Measurements from ENCODE around the gene ILKAP. TPM values are rescaled to one million over a fixed set of nuclear protein-coding genes. Genes with fewer than 3 reads are reported as not detected.
A peak's percentile ranks its signal among the peaks of the same experiment; 100 is the strongest.

ILKAP gene
- total RNA-seq, 1 donor from 2014 or later = 14.2 TPM

- DNase-seq (ENCODE audit: low spot score) = no peak
Observed at GRCh38 chr2:238237431-238238135, 34.1 kb upstream of the ILKAP start.

- DNase-seq (ENCODE audit: low spot score) = no peak
Observed at GRCh38 chr2:238236571-238236970, 33.1 kb upstream of the ILKAP start.

GRCh38 chr2:238235856-238236255, 32.4 kb upstream of the ILKAP start:
- DNase-seq (ENCODE audit: low spot score) = no peak

GRCh38 chr2:238235331-238235732, 31.8 kb upstream of the ILKAP start:
- DNase-seq (ENCODE audit: low spot score) = no peak

GRCh38 chr2:238233625-238234024, 30.1 kb upstream of the ILKAP start:
- DNase-seq (ENCODE audit: low spot score) = no peak

- no peak for DNase-seq (ENCODE audit: low spot score)
Observed at GRCh38 chr2:238231809-238232208, 28.3 kb upstream of the ILKAP start.

GRCh38 chr2:238231251-238231793, 27.8 kb upstream of the ILKAP start:
- peak; percentile 76 for DNase-seq (ENCODE audit: low spot score)

- no peak for DNase-seq (ENCODE audit: low spot score)
Observed at GRCh38 chr2:238230699-238231098, 27.2 kb upstream of the ILKAP start.

- DNase-seq (ENCODE audit: low spot score) = peak; percentile 94
Observed at GRCh38 chr2:238228700-238229099, 25.2 kb upstream of the ILKAP start.

- DNase-seq (ENCODE audit: low spot score) = no peak
Observed at GRCh38 chr2:238227587-238228032, 24.1 kb upstream of the ILKAP start.

- no peak for DNase-seq (ENCODE audit: low spot score)
Observed at GRCh38 chr2:238226698-238227586, 23.4 kb upstream of the ILKAP start.

- peak; percentile 75 for DNase-seq (ENCODE audit: low spot score)
Observed at GRCh38 chr2:238225911-238226697, 22.6 kb upstream of the ILKAP start.

GRCh38 chr2:238225121-238225520, 21.6 kb upstream of the ILKAP start:
- no peak for DNase-seq (ENCODE audit: low spot score)

- no peak for DNase-seq (ENCODE audit: low spot score)
Observed at GRCh38 chr2:238224356-238225035, 21.0 kb upstream of the ILKAP start.

- DNase-seq (ENCODE audit: low spot score) = peak; percentile 35
Observed at GRCh38 chr2:238220892-238221521, 17.5 kb upstream of the ILKAP start.

- DNase-seq (ENCODE audit: low spot score) = no peak
Observed at GRCh38 chr2:238220274-238220891, 16.9 kb upstream of the ILKAP start.

GRCh38 chr2:238216651-238217184, 13.2 kb upstream of the ILKAP start:
- no peak for DNase-seq (ENCODE audit: low spot score)

- DNase-seq (ENCODE audit: low spot score) = no peak
Observed at GRCh38 chr2:238207006-238207405, 3.5 kb upstream of the ILKAP start.

GRCh38 chr2:238203973-238204683, 633 bp upstream of the ILKAP start:
- no peak for DNase-seq (ENCODE audit: low spot score)
